ENCODE data around the gene CACNA1G.

The CACNA1G gene

DNA sequence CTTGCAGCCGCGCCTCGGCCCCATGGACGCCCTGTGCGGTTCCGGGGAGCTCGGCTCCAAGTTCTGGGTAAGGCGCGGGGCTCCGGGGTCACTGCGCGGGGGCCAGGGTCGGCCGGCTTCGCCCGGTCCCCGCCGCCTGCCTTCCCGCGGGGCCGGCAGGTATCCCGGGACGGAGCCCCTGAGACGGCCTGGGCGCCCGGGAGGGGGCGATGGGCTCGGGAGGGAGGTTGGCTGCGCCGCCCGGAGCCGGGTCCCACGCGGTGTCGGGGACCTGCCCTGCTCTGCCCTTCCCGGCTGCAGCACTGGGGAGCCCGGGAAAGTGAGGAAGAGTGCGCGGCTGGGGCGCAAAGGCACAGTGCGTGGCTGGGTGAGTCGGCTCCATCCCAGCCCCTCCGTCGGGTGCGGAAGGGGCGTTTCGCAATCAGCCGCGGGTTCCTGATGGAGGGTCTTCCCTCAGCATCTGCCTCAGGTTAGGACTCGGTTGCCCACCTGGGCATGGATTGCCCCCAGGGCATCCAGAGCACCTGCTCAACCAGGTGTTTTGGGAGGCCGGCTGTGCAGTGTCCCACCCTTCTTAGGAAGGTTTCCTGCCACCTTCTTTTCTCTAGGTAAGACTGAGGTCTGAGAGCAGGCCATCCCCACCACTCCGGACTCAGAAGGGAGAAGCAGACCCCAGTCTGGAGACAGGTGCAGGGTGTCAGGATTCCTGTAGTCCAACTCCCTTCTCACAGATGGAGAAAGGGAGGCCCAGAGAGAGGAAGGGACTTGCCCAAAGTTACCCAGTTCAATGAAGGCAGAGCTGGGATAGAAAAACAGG lies 74.6 kb downstream of the CACNA1G start:
- no peaks in the 10 kb centered on the region for H3K9me3 ChIP-seq (ENCODE audit: low read length)
- H3K4me1 ChIP-seq (ENCODE audit: insufficient read depth, low read length), result no peaks in the 10 kb centered on the region
- H3K4me3 ChIP-seq (ENCODE audit: low read length), result no peak overlapping the region
- peaks cover 86% of the 10 kb centered on the region for H3K27me3 ChIP-seq (ENCODE audit: insufficient read depth, low read length)
- no peaks in the 10 kb centered on the region for H3K36me3 ChIP-seq (ENCODE audit: insufficient read depth, low read length)
- H2AFZ ChIP-seq (ENCODE audit: low read depth, low read length), result no peak overlapping the region

GRCh38 chr17:50635732-50635981 lies 75.1 kb downstream of the CACNA1G start:
- Histone ChIP-seq H3K27me3 (ENCODE audit: insufficient read depth, low read length) (peaks cover 86% of the 10 kb centered on the region), H3K4me3 (ENCODE audit: low read length) (no peak overlapping the region), H3K4me1 (ENCODE audit: insufficient read depth, low read length) (peaks cover under 1% of the 10 kb centered on the region), H2AFZ (ENCODE audit: low read depth, low read length) (no peak overlapping the region), H3K36me3 (ENCODE audit: insufficient read depth, low read length) (no peaks in the 10 kb centered on the region), H3K9me3 (ENCODE audit: low read length) (no peaks in the 10 kb centered on the region)

GRCh38 chr17:50635982-50636803 lies 75.7 kb downstream of the CACNA1G start:
- Histone ChIP-seq H2AFZ (ENCODE audit: low read depth, low read length) (no peak overlapping the region), H3K4me3 (ENCODE audit: low read length) (no peak overlapping the region), H3K27me3 (ENCODE audit: insufficient read depth, low read length) (peaks cover 86% of the 10 kb centered on the region), H3K4me1 (ENCODE audit: insufficient read depth, low read length) (peaks cover 3% of the 10 kb centered on the region), H3K9me3 (ENCODE audit: low read length) (no peaks in the 10 kb centered on the region), H3K36me3 (ENCODE audit: insufficient read depth, low read length) (no peaks in the 10 kb centered on the region)

DNA sequence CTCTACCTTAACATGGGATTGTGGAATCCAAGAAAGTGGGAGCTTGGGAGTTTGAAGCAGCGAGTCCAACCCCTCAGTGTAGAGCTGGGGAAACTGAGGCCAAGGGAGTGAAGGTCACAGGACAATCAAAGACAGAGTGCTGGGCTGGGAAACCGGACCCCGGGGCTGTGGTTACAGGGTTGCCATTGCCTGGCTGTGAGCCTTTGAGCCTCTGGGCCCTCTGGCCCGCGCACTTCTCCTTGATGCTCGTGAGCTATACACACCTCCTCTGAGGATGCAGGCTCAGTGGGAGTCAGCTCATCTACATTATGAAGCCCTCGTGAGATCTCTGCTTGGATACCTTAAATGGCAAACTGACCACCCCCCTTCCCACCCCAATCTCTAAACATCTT lies 76.3 kb downstream of the CACNA1G start:
- H3K4me1 ChIP-seq (ENCODE audit: insufficient read depth, low read length), result peaks cover 3% of the 10 kb centered on the region
- H2AFZ ChIP-seq (ENCODE audit: low read depth, low read length), result no peak overlapping the region
- H3K4me3 ChIP-seq (ENCODE audit: low read length), result no peak overlapping the region
- no peaks in the 10 kb centered on the region for H3K36me3 ChIP-seq (ENCODE audit: insufficient read depth, low read length)
- no peaks in the 10 kb centered on the region for H3K9me3 ChIP-seq (ENCODE audit: low read length)
- H3K27me3 ChIP-seq (ENCODE audit: insufficient read depth, low read length), result peaks cover 82% of the 10 kb centered on the region

DNA sequence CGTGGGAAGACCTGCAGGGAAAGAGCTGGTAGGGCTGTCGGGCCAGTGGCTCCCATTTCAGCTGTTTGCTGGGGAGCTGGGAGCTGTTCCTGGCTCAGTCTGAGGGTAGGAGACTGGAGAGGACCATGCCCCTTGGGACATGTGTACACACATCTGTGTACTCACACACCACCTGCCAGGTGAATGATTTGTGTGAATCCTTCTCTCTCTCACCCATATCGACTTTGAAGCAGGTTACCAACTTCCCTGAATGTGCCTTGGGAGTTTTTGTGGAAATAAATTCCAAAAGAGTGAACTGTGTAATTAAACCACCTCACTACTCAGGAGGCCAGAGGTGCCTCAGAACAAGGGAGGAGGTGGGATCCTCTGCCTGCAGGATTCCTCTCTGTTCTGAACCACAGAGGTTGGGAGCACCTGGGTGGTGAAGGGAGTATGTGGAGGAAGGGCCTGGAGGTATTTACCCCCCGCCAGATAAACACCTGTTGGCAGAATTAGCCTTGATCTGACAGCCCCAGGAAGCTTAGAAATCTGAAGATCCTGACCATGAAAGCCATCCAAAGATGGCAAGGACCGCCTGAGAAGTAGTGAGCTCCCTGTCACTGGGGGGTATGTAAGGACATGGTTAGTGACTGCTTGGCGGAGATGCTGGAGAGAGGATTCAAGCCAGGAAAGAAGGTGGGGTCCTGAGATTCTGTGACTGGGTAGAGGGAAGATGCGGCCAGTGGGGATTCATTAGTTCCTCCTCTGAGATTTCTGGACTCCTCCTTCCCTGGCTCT lies 77.5 kb downstream of the CACNA1G start:
- Histone ChIP-seq H2AFZ (ENCODE audit: low read depth, low read length) (no peak overlapping the region), H3K4me1 (ENCODE audit: insufficient read depth, low read length) (peaks cover 3% of the 10 kb centered on the region), H3K9me3 (ENCODE audit: low read length) (no peaks in the 10 kb centered on the region), H3K4me3 (ENCODE audit: low read length) (no peak overlapping the region), H3K36me3 (ENCODE audit: insufficient read depth, low read length) (no peaks in the 10 kb centered on the region), H3K27me3 (ENCODE audit: insufficient read depth, low read length) (peaks cover 70% of the 10 kb centered on the region)

- Histone ChIP-seq H3K4me1 (ENCODE audit: insufficient read depth, low read length) (peaks cover 3% of the 10 kb centered on the region), H3K4me3 (ENCODE audit: low read length) (no peak overlapping the region), H3K27me3 (ENCODE audit: insufficient read depth, low read length) (peaks cover 64% of the 10 kb centered on the region), H3K36me3 (ENCODE audit: insufficient read depth, low read length) (no peaks in the 10 kb centered on the region), H2AFZ (ENCODE audit: low read depth, low read length) (no peak overlapping the region), H3K9me3 (ENCODE audit: low read length) (no peaks in the 10 kb centered on the region)
These were observed 78.1 kb downstream of the CACNA1G start for GRCh38 chr17:50638606-50638965.

- H3K4me3 ChIP-seq (ENCODE audit: low read length), result no peak overlapping the region
These were observed 78.6 kb downstream of the CACNA1G start for GRCh38 chr17:50638966-50639713.

DNA sequence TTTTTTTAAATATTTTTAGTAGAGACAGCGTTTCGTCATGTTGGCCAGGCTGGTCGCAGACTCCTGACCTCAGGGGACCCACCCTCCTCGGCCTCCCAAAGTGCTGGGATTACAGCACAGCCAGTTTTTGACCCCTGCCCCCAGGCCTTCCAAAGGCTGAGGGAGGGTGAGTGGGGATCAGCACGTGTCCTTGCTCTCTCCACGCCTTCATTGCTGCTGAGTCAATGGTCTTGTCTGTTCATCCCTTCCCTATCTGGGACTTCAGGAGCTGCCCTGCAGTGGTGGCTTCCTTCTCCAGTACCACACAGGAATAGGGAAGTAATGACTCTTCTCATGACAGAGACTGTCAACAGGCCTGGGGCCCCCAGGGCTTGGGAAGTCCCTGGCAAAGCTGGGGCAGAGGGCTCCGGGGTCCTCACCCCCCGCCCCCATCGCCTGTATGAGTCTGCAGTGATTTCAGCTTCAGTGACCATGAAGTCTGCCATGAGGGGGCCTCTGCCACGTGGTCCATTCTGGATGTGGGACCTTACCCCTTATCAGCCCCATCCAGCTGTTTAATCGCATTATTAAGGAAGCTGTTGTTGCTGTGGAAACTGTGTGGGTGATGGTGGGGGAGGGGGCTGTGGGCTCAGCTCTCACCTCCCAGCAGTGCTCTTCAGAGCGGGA lies 80.3 kb downstream of the CACNA1G start:
- H2AFZ ChIP-seq (ENCODE audit: low read depth, low read length), result no peak overlapping the region
- peaks cover 42% of the 10 kb centered on the region for H3K27me3 ChIP-seq (ENCODE audit: insufficient read depth, low read length)
- H3K4me1 ChIP-seq (ENCODE audit: insufficient read depth, low read length), result peaks cover 3% of the 10 kb centered on the region
- no peaks in the 10 kb centered on the region for H3K9me3 ChIP-seq (ENCODE audit: low read length)
- no peaks in the 10 kb centered on the region for H3K36me3 ChIP-seq (ENCODE audit: insufficient read depth, low read length)
- H3K4me3 ChIP-seq (ENCODE audit: low read length), result no peak overlapping the region

More at GRCh38 chr17:50638966-50639713, 78.6 kb downstream of the CACNA1G start:
- peaks cover 3% of the 10 kb centered on the region for H3K4me1 ChIP-seq (ENCODE audit: insufficient read depth, low read length)
- H2AFZ ChIP-seq (ENCODE audit: low read depth, low read length), result no peak overlapping the region
- no peaks in the 10 kb centered on the region for H3K36me3 ChIP-seq (ENCODE audit: insufficient read depth, low read length)
- H3K9me3 ChIP-seq (ENCODE audit: low read length), result no peaks in the 10 kb centered on the region
- peaks cover 59% of the 10 kb centered on the region for H3K27me3 ChIP-seq (ENCODE audit: insufficient read depth, low read length)

GRCh38 chr17:50641357-50641756 lies 80.8 kb downstream of the CACNA1G start:
- Histone ChIP-seq H3K4me1 (ENCODE audit: insufficient read depth, low read length) (peaks cover 3% of the 10 kb centered on the region), H3K36me3 (ENCODE audit: insufficient read depth, low read length) (no peaks in the 10 kb centered on the region)

DNA sequence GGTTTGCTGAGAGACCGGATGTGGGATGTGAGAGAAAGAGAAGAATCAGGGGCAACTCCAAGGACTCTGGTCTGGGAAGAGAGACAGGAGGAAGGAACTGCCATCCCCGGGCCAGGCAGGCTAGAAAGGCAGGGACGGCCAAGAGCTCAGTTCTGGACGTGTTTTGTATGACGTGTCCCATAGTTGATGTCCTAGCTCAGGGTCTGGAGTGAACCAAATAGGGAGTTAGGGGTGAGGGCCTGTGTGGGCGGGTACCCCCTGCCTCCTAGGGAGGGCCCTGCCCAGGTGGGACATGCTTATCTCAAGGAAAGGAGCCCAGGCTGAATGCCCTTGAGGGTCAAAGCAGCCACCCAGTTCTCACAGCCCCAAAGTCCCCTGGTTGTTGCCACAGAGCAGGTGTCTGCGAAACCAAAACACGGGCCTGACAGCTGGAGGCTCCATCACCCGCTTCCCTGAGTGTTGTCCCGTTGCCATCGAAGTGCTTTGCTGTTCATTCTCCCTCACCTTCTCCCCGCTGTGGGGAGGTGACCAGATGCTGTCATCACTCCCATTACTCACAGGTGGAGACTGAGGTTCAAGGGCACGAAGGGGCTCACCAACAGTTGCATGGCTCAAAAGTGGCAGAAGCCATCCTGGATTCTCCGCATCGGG lies 81.7 kb downstream of the CACNA1G start:
- Histone ChIP-seq H2AFZ (ENCODE audit: low read depth, low read length) (no peak overlapping the region), H3K9me3 (ENCODE audit: low read length) (no peaks in the 10 kb centered on the region), H3K36me3 (ENCODE audit: insufficient read depth, low read length) (no peaks in the 10 kb centered on the region), H3K4me3 (ENCODE audit: low read length) (no peak overlapping the region), H3K27me3 (ENCODE audit: insufficient read depth, low read length) (peaks cover 29% of the 10 kb centered on the region), H3K4me1 (ENCODE audit: insufficient read depth, low read length) (peaks cover 3% of the 10 kb centered on the region)

More at GRCh38 chr17:50641357-50641756, 80.8 kb downstream of the CACNA1G start:
- no peak overlapping the region for H2AFZ ChIP-seq (ENCODE audit: low read depth, low read length)
- H3K9me3 ChIP-seq (ENCODE audit: low read length), result no peaks in the 10 kb centered on the region
- H3K4me3 ChIP-seq (ENCODE audit: low read length), result no peak overlapping the region
- H3K27me3 ChIP-seq (ENCODE audit: insufficient read depth, low read length), result peaks cover 37% of the 10 kb centered on the region

GRCh38 chr17:50642722-50643656 lies 82.5 kb downstream of the CACNA1G start:
- Histone ChIP-seq H3K36me3 (ENCODE audit: insufficient read depth, low read length) (no peaks in the 10 kb centered on the region), H3K4me1 (ENCODE audit: insufficient read depth, low read length) (peaks cover 3% of the 10 kb centered on the region), H2AFZ (ENCODE audit: low read depth, low read length) (no peak overlapping the region), H3K4me3 (ENCODE audit: low read length) (no peak overlapping the region), H3K27me3 (ENCODE audit: insufficient read depth, low read length) (peaks cover 21% of the 10 kb centered on the region), H3K9me3 (ENCODE audit: low read length) (no peaks in the 10 kb centered on the region)

Measured in neuron (in vitro differentiated cells).